Prostate gland (tissue), 2 donors: ENCODE measurements around the gene C1orf159. TPM values are rescaled to one million over a fixed set of nuclear protein-coding genes. Genes with fewer than 3 reads are reported as not detected.
A peak's percentile ranks its signal among the peaks of the same experiment; 100 is the strongest.

Experiments used
- DNase-seq: peaks from one replicate; pipeline ENCODE4 v3.0.0-alpha.2; 2019; ENCODE audit warnings: low spot score
- H3K27ac ChIP-seq, 2 donors: fragments of 200-600 bp; sonication (generic); 2 replicates each; pipeline ENCODE4 v1.5.1; 2017 to 2019
- H3K27me3 ChIP-seq: fragments of 200-600 bp; sonication (generic); replicated peaks from 2 replicates; pipeline ENCODE4 v1.5.1; 2019; ENCODE audit not compliant: insufficient read depth
- H3K36me3 ChIP-seq, 2 donors: fragments of 200-600 bp; sonication (generic); 1 replicate in 1 of 2; 2 replicates in 1 of 2; pipeline versions ENCODE4 v1.5.1 to v1.8.1; 2017 to 2019
- H3K4me1 ChIP-seq: fragments of 200-600 bp; sonication (generic); replicated peaks from 2 replicates; pipeline ENCODE4 v1.5.1; 2019
- H3K4me3 ChIP-seq, 2 donors: fragments of 200-600 bp; sonication (generic); 2 replicates each; pipeline ENCODE4 v1.5.1; 2017 to 2019
- H3K9me3 ChIP-seq: fragments of 200-600 bp; sonication (generic); 2 replicates; pipeline ENCODE4 v1.5.1; 2017
- CTCF ChIP-seq, 4 experiments: fragments of 200-600 bp in 2 of 4; fragments of 450-650 bp in 2 of 4; sonication (generic) in 2 of 4; IDR thresholded peaks; 1 replicate in 3 of 4; 2 replicates in 1 of 4; pipeline ENCODE4 v1.5.1; 2016 to 2019; ENCODE audit warnings: antibody characterized with exemption in 4 of 4, mild to moderate bottlenecking in 2 of 4, moderate library complexity in 2 of 4
- POLR2A ChIP-seq: fragments of 450-650 bp; IDR thresholded peaks from one replicate; pipeline ENCODE4 v1.6.1; 2016; ENCODE audit warnings: antibody characterized with exemption, mild to moderate bottlenecking
- POLR2AphosphoS5 ChIP-seq: sonication (generic); formaldehyde crosslinking; IDR thresholded peaks from one replicate; pipeline ENCODE4 v1.6.1; 2017; ENCODE audit warnings: antibody characterized with exemption
- WGBS: methylation state at CpG from one replicate; pipeline ENCODE4 v1.1.5; 2018; 5-methylcytosine and 5-hydroxymethylcytosine counted together
- intact Hi-C: fragments of 100-400 bp; cut with DNase I; formaldehyde crosslinking; loops from one replicate; pipeline ENCODE4 v1.14.2; 2022
- total RNA-seq, 2 donors: library from RNA; depleted of rRNA; stranded (reverse); fragments of >200 nt; gene quantifications; one replicate each; pipeline ENCODE4 v1.1.0, GENCODE V29; 2016

C1orf159 gene
- total RNA-seq, 2 donors from 2014 or later = 20.0 to 26.4 TPM

- TF ChIP-seq POLR2A (no peak), CTCF (IDR thresholded peaks at IDR 0.05) (no peak), POLR2AphosphoS5 (no peak)
- Histone ChIP-seq H3K27me3 (no peaks in the 10 kb centered on the region), H3K4me3 (peak overlapping the region; percentile 37 to 42), H3K4me1 (peaks cover 2% of the 10 kb centered on the region), H3K9me3 (no peaks in the 10 kb centered on the region), H3K36me3 (no peaks in the 10 kb centered on the region), H3K27ac (no peak overlapping the region)
- 58% methylated on average over 35 of the region's 40 CpGs for WGBS
- intact Hi-C loops = no loop called here
- no peak for DNase-seq
Measured at GRCh38 chr1:1069711-1070676, 45.9 kb downstream of the C1orf159 start.

GRCh38 chr1:1069056-1069710, 46.7 kb downstream of the C1orf159 start:
- peak; percentile 85 for DNase-seq
- 7% methylated on average over 24 of the region's 75 CpGs for WGBS
- no peaks in the 10 kb centered on the region for H3K9me3 ChIP-seq
- H3K4me1 ChIP-seq = peaks cover 2% of the 10 kb centered on the region
- peak overlapping the region; percentile 61 to 72 for H3K27ac ChIP-seq
- H3K36me3 ChIP-seq = no peaks in the 10 kb centered on the region
- TF ChIP-seq POLR2AphosphoS5 (peak; percentile 83), CTCF (IDR thresholded peaks at IDR 0.05) (peak in 1 of 4 experiments; percentile 16), POLR2A (peak; percentile 69)
- peak overlapping the region; percentile 37 to 42 for H3K4me3 ChIP-seq
- intact Hi-C loops = no loop called here
- H3K27me3 ChIP-seq = no peaks in the 10 kb centered on the region

- intact Hi-C loops = no loop called here
- WGBS = 3% methylated on average over 35 of the region's 55 CpGs
- Histone ChIP-seq H3K27me3 (no peaks in the 10 kb centered on the region), H3K4me1 (peaks cover 2% of the 10 kb centered on the region), H3K9me3 (no peaks in the 10 kb centered on the region), H3K36me3 (no peaks in the 10 kb centered on the region), H3K4me3 (peak overlapping the region; percentile 37 to 42), H3K27ac (peak overlapping the region; percentile 61 to 72)
- no peak for DNase-seq
- TF ChIP-seq POLR2AphosphoS5 = no peak
- TF ChIP-seq POLR2A = no peak
- TF ChIP-seq CTCF (IDR thresholded peaks at IDR 0.05) = no peak
Measured at GRCh38 chr1:1068517-1069055, 47.3 kb downstream of the C1orf159 start.

GRCh38 chr1:1067860-1068516, 47.9 kb downstream of the C1orf159 start:
- Histone ChIP-seq H3K9me3 (no peaks in the 10 kb centered on the region), H3K27ac (no peak overlapping the region), H3K4me1 (peaks cover 2% of the 10 kb centered on the region), H3K4me3 (no peak overlapping the region), H3K27me3 (no peaks in the 10 kb centered on the region), H3K36me3 (no peaks in the 10 kb centered on the region)
- TF ChIP-seq CTCF (IDR thresholded peaks at IDR 0.05) (no peak), POLR2A (no peak), POLR2AphosphoS5 (no peak)
- 53% methylated on average over 31 of the region's 32 CpGs for WGBS
- DNase-seq = no peak
- intact Hi-C loops = no loop called here
